Stimulated activated CD4-positive, alpha-beta T cell treated with anti-CD3 and anti-CD28 coated beads, Interleukin-1b, Interleukin-23, amount 100 ng/mL, for 24 hours (primary cell): Measurements from ENCODE around the gene MALT1.
"Not testable (repeated sequence)": the region's sequence is repeated elsewhere in the genome, so short reads cannot be mapped to it uniquely, and the experiment has no call there.

ENCODE experiments used
- DNase-seq, 4 experiments: peaks; one replicate each; pipeline ENCODE4 v3.0.0-alpha.2; 2020; ENCODE audit warnings: low read depth in 4 of 4, low spot score in 1 of 4

MALT1 gene

GRCh38 chr18:58728719-58729118 lies 57.5 kb downstream of the MALT1 start:
- DNase-seq = no peak

GRCh38 chr18:58730618-58731017 lies 59.4 kb downstream of the MALT1 start:
- no peak for DNase-seq

- no peak for DNase-seq
These were observed 61.2 kb downstream of the MALT1 start for GRCh38 chr18:58732471-58732870.

GRCh38 chr18:58733866-58734265 lies 62.6 kb downstream of the MALT1 start:
- DNase-seq = no peak

GRCh38 chr18:58738322-58738721 lies 67.1 kb downstream of the MALT1 start:
- DNase-seq = no peak

- DNase-seq = no peak
These were observed 74.6 kb downstream of the MALT1 start for GRCh38 chr18:58745914-58746313.

- no peak for DNase-seq
These were observed 77.8 kb downstream of the MALT1 start for GRCh38 chr18:58748899-58749595.

GRCh38 chr18:58753976-58754375 lies 82.7 kb downstream of the MALT1 start:
- DNase-seq = no peak

GRCh38 chr18:58754544-58755068 lies 83.3 kb downstream of the MALT1 start:
- DNase-seq = no peak

GRCh38 chr18:58755304-58756010 lies 84.2 kb downstream of the MALT1 start:
- no peak for DNase-seq

- DNase-seq = no peak
These were observed 84.9 kb downstream of the MALT1 start for GRCh38 chr18:58756148-58756547.

GRCh38 chr18:58756596-58757240 lies 85.5 kb downstream of the MALT1 start:
- DNase-seq = no peak

- not testable (repeated sequence) for DNase-seq
These were observed 86.1 kb downstream of the MALT1 start for GRCh38 chr18:58757351-58757750.

- no peak for DNase-seq
These were observed 86.8 kb downstream of the MALT1 start for GRCh38 chr18:58758046-58758445.

GRCh38 chr18:58758606-58759005 lies 87.3 kb downstream of the MALT1 start:
- DNase-seq = no peak

- no peak for DNase-seq
These were observed 90.1 kb downstream of the MALT1 start for GRCh38 chr18:58761241-58761969.

GRCh38 chr18:58761970-58762780 lies 90.9 kb downstream of the MALT1 start:
- DNase-seq = no peak

- DNase-seq = no peak
These were observed 91.5 kb downstream of the MALT1 start for GRCh38 chr18:58762781-58763171.

- DNase-seq = no peak
These were observed 94.9 kb downstream of the MALT1 start for GRCh38 chr18:58766164-58766563.

- DNase-seq = no peak
These were observed 95.7 kb downstream of the MALT1 start for GRCh38 chr18:58766946-58767345.
